Measurements from ENCODE around the gene NXNL1.
A peak's percentile ranks its signal among the peaks of the same experiment; 100 is the strongest.
"Not testable (repeated sequence)": the region's sequence is repeated elsewhere in the genome, so short reads cannot be mapped to it uniquely, and the experiment has no call there.

NXNL1 gene, protein sequence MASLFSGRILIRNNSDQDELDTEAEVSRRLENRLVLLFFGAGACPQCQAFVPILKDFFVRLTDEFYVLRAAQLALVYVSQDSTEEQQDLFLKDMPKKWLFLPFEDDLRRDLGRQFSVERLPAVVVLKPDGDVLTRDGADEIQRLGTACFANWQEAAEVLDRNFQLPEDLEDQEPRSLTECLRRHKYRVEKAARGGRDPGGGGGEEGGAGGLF

DNA sequence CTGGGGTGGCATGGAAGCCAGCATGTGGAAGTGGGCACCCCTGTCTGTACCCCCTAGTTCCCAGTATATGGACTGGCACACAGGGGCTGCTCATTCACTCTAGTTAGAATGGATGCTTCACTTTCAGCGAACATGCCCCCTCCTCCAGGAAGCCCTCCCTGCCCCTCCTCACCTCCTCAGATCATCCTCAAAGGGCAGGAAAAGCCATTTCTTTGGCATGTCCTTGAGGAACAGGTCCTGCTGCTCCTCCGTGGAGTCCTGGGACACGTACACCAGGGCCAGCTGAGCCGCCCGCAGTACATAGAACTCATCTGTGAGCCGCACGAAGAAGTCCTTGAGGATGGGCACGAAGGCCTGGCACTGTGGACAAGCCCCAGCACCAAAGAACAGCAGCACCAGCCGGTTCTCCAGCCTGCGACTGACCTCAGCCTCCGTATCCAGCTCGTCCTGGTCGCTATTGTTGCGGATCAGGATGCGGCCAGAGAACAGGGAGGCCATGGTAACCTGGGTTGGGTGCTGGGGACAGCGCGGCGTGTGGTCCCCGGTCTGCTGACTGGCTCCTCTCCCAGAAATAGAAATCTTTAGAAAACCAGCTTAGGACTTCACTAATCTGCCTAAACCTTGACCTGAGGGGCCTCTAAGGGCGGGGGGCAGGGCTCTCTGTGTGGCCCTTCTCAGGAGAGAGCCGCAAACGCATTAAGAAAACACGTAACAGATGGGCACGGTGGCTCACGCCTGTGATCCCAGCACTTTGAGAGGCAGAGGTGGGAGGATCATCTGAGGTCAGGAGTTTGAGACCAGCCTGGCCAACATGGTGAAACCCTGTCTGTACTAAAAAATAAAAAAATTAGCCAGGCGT is at the start of gene NXNL1:
Gene NXNL1 (minus strand): TSS at position 555 of the 859 bp plus-strand sequence. CDS start 57 bp downstream, at position 498.
- no peak for DNase-seq (ENCODE audit: low read depth, low spot score)

DNA sequence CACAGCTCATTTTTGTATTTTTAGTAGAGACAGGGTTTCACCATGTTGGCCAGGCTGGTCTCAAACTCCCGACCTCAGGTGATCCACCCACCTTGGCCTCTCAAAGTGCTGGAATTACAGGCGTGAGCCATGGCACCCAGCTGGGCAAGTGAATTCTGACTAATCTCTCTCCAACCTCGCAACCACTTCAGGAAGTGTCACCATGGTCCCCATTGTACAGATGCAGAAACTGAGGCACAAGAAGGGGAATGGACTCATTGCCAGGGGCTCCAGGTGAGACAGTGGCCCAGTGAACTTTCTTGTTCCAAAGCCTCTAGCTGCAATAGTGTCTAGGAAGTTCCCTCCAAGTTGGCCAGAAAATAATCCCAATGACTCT is 47.8 kb upstream of the NXNL1 start:
- not testable (repeated sequence) for DNase-seq (ENCODE audit: low read depth, low spot score)

DNA sequence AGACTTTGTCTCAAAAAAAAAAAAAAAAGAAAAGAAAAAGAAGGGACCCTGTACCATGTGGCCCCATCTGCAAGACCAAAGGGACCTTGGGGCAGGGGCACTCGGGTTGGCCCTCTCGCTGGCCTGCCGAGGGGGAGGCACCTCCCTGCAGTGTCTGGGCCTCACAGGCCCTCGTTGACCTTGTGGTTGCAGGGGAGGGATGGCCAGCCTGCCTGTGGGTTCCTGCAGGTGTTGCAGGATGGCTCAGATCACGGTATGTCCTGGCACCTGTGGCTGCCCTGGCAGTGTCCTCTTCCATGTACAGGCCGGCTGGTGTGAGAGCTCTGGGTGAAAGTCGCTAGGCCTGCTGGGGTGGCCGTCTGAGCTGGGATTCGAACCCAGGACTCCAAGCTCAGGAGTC is 46.0 kb upstream of the NXNL1 start:
- DNase-seq (ENCODE audit: low read depth, low spot score): no peak

DNA sequence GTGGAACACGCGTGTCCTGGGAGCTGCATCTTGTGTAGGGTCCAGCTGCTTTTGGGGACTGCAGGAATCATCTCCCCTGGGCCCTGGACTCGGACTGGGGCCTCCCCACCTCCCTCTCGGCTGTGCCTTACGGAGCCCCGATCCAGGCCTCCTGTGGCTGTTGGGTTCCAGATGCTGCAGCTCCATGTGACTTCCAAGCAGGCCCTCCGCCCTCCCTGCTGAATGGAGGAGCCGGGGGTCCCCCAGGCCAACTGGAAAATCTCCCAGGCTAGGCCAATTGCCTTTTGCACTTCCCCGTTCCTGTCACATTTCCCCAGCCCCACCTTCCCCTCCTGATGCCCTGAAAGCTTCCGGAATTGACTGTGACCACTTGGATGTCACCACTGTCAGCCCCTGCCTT is 44.5 kb upstream of the NXNL1 start:
- no peak for DNase-seq (ENCODE audit: low read depth, low spot score)

DNA sequence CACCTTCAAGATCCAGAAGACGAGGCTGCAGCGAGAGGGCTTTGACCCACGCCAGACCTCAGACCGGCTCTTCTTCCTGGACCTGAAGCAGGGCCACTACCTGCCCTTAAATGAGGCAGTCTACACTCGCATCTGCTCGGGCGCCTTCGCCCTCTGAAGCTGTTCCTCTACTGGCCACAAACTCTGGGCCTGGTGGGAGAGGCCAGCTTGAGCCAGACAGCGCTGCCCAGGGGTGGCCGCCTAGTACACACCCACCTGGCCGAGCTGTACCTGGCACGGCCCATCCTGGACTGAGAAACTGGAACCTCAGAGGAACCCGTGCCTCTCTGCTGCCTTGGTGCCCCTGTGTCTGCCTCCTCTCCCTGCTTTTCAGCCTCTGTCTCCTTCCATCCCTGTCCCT is 43.7 kb upstream of the NXNL1 start:
- DNase-seq (ENCODE audit: low read depth, low spot score): no peak

DNA sequence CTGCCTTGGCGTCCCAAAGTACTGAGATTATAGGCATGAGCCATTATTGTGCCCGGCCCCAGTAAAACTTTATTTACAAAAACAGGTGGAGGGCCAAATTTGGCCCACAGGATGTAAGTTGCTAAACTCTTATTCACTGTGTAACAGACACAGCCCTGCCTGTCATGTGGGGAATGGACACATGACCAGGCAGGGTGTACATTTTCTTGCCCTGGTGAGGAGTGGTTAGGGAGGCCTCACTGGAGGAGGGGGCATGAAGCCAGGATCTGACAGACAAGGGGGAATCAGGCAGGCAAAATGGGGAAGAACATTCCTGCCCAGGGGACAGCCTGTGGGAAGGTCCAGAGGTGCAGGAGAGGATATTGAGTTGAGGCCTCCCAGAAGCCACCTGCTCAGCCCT is 43.3 kb upstream of the NXNL1 start:
- no peak for DNase-seq (ENCODE audit: low read depth, low spot score)

DNA sequence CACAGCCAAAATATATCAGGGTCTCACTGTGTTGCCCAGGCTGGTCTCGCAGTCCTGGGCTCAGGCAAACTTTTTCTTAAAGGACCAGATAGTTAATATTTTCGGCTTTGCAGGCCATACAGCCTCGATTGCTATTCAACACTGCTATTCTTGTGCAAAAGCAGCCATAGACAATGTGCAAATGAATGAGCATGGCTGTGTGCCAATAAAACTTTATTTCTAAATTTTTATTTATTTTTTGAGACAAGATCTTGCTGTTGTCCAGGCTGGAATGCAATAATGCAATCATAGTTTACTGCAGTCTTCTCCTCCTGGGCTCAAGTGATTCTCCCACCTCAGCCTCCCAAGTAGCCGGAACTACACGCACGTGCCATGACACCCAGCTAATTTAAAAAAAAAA is 42.5 kb upstream of the NXNL1 start:
- DNase-seq (ENCODE audit: low read depth, low spot score): no peak

DNA sequence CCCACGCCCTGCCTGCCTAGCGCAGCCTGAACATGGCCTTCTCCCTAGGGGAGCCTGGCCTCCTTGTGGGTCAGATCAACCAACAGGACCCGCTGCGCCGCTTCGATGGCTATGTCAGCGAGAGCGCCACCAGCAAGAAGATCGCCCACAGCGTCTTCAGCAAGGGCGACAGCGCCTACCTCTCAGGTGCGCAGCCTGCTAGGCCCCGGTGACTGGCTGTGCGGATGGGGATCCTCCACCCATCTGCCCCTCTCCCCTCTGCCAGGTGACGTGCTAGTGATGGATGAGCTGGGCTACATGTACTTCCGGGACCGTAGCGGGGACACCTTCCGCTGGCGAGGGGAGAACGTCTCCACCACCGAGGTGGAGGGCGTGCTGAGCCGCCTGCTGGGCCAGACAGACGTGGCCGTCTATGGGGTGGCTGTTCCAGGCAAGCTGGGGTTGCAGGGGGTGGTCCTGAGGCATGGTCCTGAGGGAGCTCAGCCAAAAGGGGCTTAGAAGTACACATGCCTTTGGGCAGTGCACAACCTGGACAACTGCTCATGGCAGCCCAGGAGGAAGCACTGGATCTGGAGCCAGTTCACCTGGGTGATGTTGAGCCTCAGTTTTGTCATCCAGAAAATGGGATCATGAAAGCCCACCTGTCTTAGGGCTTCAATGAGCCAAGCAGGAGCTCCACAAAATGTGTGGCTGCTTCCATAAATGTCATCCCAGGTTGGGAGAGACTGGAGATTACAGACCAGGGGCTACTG is 39.9 kb upstream of the NXNL1 start:
- no peak for DNase-seq (ENCODE audit: low read depth, low spot score)

DNA sequence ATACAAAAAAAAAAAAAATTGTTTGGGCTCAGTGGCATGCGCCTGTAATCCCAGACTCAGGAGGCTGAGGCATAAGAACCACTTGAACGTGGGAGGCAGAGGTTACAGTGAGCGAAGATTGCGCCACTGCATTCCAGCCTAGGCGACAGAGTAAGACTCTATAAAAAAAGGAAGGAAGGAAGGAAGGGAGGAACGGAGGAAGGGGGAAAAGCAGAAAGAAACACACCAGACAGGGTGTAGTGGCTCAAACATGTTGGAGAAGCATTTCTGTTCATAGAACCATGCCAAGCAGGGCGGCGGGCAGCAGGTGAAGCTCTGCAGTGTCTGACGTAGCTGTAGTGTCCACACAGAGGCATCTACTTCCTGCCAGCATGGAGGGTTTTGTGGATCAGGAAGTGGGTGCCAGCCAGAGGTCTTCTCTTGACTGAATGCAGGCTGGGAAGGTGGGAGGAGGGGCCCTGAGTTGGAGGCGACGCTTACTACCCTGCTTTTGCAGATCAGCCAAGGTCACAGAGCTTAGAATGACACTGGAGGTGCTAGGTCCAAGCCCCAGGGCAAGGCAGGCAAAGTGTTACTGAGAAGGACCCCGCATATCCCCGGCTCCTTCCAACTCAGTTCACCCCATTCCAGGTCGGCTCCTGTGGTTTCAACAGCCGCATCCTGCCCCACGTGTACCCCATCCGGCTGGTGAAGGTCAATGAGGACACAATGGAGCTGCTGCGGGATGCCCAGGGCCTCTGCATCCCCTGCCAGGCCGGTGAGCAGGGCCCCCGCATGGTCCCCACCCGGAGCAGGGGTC is 39.1 kb upstream of the NXNL1 start:
- DNase-seq (ENCODE audit: low read depth, low spot score): peak; percentile 29

DNA sequence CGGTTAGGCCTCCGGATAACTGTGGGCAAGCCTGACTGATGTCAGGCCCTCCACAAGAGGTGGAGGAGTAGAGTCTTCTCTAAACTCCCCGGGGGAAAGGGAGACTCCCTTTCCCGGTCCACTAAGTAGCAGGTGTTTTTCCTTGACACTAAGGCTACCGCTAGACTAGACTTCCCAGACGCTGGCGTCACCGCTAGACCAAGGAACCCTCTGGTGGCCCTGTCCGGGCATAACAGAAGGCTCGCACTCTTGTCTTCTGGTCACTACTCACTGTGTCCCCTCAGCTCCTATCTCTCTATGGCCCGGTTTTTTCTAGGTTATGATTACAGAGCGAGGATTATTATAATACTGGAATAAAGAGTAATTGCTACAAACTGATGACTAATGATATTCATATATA is 38.3 kb upstream of the NXNL1 start:
- peak; percentile 50 for DNase-seq (ENCODE audit: low read depth, low spot score)

DNA sequence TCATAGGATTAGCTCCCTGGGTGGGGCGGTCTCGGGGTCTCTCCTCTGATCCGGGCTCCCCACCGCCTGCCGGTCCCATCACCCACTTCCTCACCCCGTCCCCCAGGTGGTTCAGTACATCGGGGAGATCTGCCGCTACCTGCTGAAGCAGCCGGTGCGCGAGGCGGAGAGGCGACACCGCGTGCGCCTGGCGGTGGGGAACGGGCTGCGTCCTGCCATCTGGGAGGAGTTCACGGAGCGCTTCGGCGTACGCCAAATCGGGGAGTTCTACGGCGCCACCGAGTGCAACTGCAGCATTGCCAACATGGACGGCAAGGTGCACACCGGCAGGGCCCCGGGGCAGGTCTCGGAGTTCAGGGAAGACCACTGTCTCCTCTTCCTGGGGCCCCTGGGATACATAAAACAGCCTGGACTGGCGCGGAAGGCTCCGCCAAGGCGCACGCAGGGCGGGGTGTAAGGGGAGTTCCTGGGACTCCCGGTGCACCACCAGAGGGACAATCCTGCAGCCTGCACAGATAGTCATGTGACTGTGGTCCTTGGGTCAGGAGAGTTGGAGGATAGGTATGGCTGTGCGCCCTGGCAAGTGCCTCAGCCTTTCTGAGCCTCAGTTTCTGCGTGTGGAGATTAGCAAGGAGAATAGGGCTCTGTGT is 36.5 kb upstream of the NXNL1 start:
- DNase-seq (ENCODE audit: low read depth, low spot score): peak; percentile 63

DNA sequence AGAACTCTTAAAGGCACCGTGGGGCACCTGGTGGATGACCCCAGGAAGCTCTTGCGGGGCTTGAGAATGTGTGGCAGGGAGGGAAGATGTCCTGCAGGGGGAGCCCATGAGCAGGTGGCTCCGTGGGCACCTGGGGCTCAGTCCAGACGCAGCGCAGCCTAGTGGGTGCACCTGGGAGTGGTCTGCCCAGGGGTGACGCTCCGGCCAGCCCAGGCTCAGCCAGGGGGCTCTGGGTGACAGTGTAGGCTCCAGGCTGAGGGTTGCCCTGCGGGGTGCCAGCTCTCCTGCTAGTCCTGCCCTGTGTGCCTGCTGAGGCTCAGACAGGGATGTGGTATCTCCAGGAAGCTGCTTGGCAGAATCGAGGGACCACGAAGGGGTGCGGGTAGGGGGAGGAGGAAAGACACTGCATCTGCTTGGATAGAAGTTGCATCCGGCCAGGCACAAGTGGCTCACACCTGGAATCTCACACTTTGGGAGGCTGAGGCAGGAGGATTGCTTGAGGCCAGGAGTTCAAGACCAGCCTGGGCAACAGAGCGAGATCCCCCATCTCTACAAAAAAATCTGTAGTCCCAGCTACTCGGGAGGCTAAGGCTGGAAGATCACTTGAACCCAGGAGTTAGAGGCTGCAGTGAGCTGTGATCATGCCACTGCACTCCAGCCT is 35.7 kb upstream of the NXNL1 start:
- peak; percentile 94 for DNase-seq (ENCODE audit: low read depth, low spot score)

DNA sequence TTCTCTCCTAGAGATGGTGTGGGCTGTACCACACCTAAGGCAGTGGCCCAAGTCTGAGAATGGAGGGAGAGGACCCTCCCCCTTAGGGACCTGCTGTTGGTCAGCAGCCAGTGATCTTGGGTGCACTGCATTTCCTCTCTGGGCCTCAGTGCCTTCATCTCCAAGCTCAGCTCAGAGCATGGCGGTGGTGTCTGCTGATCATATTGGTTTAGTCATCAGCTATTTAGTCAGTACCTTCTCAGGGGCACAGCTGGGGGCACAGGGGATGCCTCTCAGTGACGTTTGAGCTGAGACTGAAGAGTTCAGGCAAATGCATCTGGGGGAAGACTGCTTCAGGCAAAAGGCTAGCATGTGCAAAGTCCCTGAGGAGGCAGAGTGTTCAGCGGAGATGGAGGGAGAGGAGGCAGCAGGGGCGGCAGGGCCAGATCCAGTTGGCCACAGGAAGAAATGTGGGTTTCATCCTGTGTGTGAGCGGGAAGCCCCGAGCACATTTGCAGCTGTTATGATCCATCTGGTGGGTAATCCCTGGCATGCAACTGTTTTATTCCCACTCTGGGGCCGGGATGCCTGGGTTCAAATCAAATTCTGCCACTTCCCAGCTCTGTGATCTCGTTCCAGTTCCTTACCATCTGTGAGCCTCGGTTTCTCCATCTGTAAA is 35.0 kb upstream of the NXNL1 start:
- DNase-seq (ENCODE audit: low read depth, low spot score): no peak

DNA sequence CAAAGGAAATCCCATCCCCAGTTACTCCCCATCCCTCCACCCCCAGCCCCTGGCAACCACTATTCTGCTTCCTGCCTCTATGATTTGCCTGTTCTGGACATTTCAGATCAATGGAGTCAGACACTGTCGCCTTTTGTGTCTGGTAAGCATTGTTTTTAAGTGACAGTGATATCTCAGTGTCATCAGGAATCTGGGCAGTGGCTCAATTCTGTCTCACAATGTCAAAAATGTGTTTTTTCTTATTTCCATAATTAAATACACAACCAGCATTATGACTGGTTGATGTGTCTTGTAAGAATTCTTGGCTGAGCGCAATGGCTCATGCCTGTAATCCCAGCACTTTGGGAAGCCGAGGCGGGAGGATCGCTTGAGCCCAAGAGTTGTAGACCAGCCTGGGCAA is 30.6 kb upstream of the NXNL1 start:
- DNase-seq (ENCODE audit: low read depth, low spot score): no peak

DNA sequence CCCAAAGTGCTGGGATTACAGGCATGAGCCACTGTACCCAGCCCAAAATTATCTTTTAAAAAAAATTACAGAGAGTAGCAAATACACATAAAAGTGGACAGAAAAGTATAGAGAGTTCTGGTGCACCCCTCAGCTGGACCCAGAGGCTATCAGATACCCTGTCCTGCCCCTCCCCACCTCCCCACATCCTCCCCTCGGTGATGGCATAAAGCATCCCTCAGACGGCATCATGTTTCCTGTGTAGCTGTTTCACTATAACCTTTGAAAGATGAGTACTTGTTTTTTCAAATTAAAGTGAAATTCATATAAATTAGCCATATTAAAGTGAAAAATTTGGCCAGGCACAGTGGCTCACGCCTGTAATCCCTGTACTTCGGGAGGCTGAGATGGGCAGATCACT is 29.7 kb upstream of the NXNL1 start:
- no peak for DNase-seq (ENCODE audit: low read depth, low spot score)

DNA sequence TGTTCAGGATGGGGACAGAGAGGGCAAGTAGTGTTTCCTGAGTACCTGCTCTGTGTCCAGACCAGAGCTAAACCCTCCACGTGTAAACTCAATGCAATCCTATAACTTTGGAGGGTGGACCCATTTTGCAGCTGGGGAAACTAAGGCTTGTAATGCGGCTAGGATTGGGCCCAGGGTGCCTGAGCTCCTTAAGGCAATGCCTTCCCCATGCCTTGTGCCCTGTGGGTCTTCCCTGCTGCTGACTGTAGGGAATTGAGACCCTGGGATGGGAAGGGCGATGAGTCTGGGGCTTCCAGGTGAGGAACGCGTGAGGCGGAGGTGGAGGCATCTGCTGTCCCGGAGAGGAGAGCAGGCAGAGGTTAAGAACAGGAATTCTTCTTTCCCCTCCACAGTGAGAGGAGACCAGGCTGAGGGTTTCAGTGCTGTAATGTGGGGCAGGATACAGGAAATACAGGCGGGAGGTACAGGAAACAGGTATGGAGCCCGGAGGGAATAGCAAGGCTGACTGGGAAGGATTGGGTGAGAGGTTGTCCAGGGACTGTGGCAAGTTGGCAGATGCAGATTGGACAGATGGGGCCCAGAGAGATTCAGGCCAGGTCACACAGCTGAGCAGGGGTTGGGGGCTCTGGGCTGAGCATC is 28.8 kb upstream of the NXNL1 start:
- DNase-seq (ENCODE audit: low read depth, low spot score): no peak

DNA sequence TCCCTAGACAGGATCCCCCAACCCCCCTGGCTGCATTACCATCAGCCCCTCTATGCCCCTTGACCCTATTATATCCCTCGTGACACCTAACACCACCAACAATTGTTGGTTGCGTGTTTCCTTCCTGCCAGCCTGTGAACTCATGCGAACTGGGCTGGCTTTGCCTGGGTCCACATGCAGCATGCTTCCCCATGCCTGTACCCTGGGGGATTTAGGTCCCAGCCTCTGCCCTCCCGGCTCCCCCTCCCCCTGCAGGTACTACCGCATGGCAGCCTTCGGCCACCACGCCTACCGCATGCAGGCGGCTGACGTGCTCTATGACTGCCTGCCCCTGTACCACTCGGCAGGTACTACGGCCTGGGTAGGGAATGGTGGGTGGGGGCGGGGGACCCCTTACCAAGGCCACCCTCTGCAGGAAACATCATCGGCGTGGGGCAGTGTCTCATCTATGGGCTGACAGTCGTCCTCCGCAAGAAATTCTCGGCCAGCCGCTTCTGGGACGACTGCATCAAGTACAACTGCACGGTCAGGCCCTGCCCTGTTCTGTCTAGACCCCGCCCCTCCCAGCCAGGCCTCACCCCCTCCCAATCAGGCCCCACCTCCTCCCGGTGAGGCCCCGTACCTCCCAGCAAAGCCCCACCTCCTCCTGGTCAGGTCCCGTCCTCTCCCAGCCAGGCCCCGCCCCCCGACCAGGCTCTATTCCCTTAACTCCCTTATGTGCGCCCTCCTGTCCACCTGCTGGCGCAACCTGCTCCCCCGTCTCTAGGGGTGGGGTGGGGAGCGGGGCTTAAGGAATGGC is 28.1 kb upstream of the NXNL1 start:
- DNase-seq (ENCODE audit: low read depth, low spot score): peak; percentile 93

DNA sequence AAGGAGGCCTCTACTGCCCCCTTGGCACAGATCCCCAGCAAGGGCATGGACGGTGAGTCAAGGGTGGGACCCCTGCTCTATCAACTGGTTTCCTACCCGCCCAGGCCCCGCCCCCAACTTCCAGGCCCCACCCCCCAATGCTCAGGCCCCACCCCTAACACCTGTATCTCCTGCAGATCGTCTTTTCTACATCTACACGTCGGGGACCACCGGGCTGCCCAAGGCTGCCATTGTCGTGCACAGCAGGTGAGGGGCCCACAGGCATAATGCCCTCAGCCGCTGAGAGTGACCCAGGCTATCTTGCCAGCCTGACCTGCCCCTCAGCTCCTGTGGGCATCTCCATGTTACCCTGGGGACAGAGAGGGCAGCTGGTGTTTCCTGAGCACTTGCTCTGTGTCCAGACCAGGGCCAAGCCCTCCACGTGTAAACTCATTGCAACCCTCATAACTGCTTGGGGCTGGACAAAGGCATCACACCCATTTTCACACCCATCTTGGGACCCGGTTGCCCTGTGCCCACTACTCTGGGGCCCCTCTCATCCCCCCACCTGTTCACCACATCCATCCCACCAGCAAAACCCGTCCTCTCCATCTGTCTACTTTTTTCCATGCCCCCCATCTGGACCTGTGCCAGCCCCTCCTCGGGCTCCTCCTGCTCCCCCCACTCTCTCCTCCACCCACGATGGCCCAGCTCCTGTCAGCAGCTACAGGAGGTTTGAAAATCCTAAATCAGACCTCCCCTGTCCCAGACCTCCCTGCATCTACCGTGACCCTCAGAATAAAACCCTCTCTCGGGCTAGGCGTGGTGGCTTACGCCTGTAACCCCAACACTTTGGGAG is 26.8 kb upstream of the NXNL1 start:
- DNase-seq (ENCODE audit: low read depth, low spot score): no peak
